HL-60 (cell line): ENCODE measurements around the gene FAM43B.

ENCODE experiments used
- DNase-seq, 2 experiments: peaks; one replicate each; pipeline ENCODE4 v3.0.0-alpha.2; 2010 to 2020; ENCODE audit warnings: low read depth in 1 of 2, low spot score in 1 of 2
- H3K27ac ChIP-seq: fragments of 250-450 bp; sonication (Bioruptor Pico); replicated peaks from 2 replicates; pipeline ENCODE4 v1.5.1; 2020; ENCODE audit warnings: mild to moderate bottlenecking, moderate library complexity
- H3K27me3 ChIP-seq: fragments of 250-450 bp; sonication (Bioruptor Pico); 2 replicates; pipeline ENCODE4 v1.5.1; 2021; ENCODE audit warnings: mild to moderate bottlenecking, moderate library complexity; ENCODE audit not compliant: insufficient read depth, poor library complexity, severe bottlenecking
- H3K4me3 ChIP-seq: replicated peaks from 2 replicates; pipeline ENCODE4 v1.5.1; 2011; ENCODE audit warnings: mild to moderate bottlenecking, control low read depth, low read length; ENCODE audit not compliant: insufficient read depth
- CTCF ChIP-seq: IDR thresholded peaks from one replicate; pipeline ENCODE4 v1.5.1; 2011; ENCODE audit warnings: low read length, control low read depth, inconsistent platforms; ENCODE audit not compliant: insufficient read depth
- GABPA ChIP-seq: IDR thresholded peaks from 2 replicates; pipeline ENCODE4 v1.6.1; 2012; ENCODE audit warnings: low read depth
- POLR2AphosphoS5 ChIP-seq: IDR thresholded peaks from 2 replicates; pipeline ENCODE4 v1.6.1; 2012; ENCODE audit warnings: low read depth
- REST ChIP-seq: IDR thresholded peaks from 2 replicates; pipeline ENCODE4 v1.6.1; 2012; ENCODE audit warnings: low read depth; ENCODE audit not compliant: insufficient replicate concordance
- SPI1 ChIP-seq: IDR thresholded peaks from 2 replicates; pipeline ENCODE4 v1.6.1; 2012; ENCODE audit warnings: low read depth, mild to moderate bottlenecking, borderline replicate concordance

The FAM43B gene

GRCh38 chr1:20578721-20579395, 26.5 kb downstream of the FAM43B start:
- Histone ChIP-seq H3K27me3 (no peaks in the 10 kb centered on the region), H3K27ac (no peak overlapping the region), H3K4me3 (no peak overlapping the region)
- peak in 1 of 2 experiments; percentile 41 for DNase-seq
- TF ChIP-seq CTCF, result no peak
- TF ChIP-seq SPI1, result peak; percentile 63; the same call in 1 of the 2 replicates

- Histone ChIP-seq H3K27me3 (no peaks in the 10 kb centered on the region), H3K27ac (no peak overlapping the region), H3K4me3 (no peak overlapping the region)
- DNase-seq, result no peak
- TF ChIP-seq SPI1 (no peak), GABPA (no peak), CTCF (no peak), REST (no peak), POLR2AphosphoS5 (no peak)
Observed at GRCh38 chr1:20584890-20585289, 32.5 kb downstream of the FAM43B start.

- TF ChIP-seq GABPA (no peak), POLR2AphosphoS5 (no peak), REST (no peak), SPI1 (no peak), CTCF (no peak)
- DNase-seq, result peak in 1 of 2 experiments; percentile 52
- Histone ChIP-seq H3K4me3 (no peak overlapping the region), H3K27ac (no peak overlapping the region), H3K27me3 (no peaks in the 10 kb centered on the region)
Observed at GRCh38 chr1:20586953-20587660, 34.7 kb downstream of the FAM43B start.

- Histone ChIP-seq H3K27me3 (no peaks in the 10 kb centered on the region), H3K4me3 (no peak overlapping the region), H3K27ac (no peak overlapping the region)
- TF ChIP-seq REST, result no peak
- TF ChIP-seq GABPA, result no peak
- no peak for TF ChIP-seq CTCF
- TF ChIP-seq POLR2AphosphoS5, result no peak
- TF ChIP-seq SPI1, result no peak
- DNase-seq, result no peak
Observed at GRCh38 chr1:20587661-20588053, 35.3 kb downstream of the FAM43B start.
